Glutamatergic neuron (in vitro differentiated cells): ENCODE measurements around the gene MIS18A. TPM values are rescaled to one million over a fixed set of nuclear protein-coding genes. Genes with fewer than 3 reads are reported as not detected.
"Not testable (repeated sequence)": the region's sequence is repeated elsewhere in the genome, so short reads cannot be mapped to it uniquely, and the experiment has no call there.

Experiments
- DNase-seq: peaks from one replicate; pipeline ENCODE4 v3.0.0; 2022
- H3K27ac Mint-ChIP-seq: one replicate; pipeline ENCODE4 v1.8.0; 2020; ENCODE audit warnings: mild to moderate bottlenecking, mixed read lengths, inconsistent platforms; ENCODE audit not compliant: unreplicated experiment
- H3K27me3 Mint-ChIP-seq: one replicate; pipeline ENCODE4 v1.8.0; 2020; ENCODE audit warnings: mild to moderate bottlenecking, moderate library complexity, mixed read lengths, inconsistent platforms; ENCODE audit not compliant: unreplicated experiment
- H3K36me3 Mint-ChIP-seq: one replicate; pipeline ENCODE4 v1.8.0; 2020; ENCODE audit warnings: mild to moderate bottlenecking, mixed read lengths, inconsistent platforms; ENCODE audit not compliant: unreplicated experiment
- H3K4me1 Mint-ChIP-seq: one replicate; pipeline ENCODE4 v1.8.0; 2020; ENCODE audit warnings: mild to moderate bottlenecking, low read depth, mixed read lengths, inconsistent platforms; ENCODE audit not compliant: unreplicated experiment
- H3K4me3 Mint-ChIP-seq: one replicate; pipeline ENCODE4 v1.8.0; 2020; ENCODE audit warnings: mild to moderate bottlenecking, mixed read lengths, inconsistent platforms; ENCODE audit not compliant: unreplicated experiment
- H3K9me3 Mint-ChIP-seq: one replicate; pipeline ENCODE4 v1.8.0; 2020; ENCODE audit warnings: mild to moderate bottlenecking, moderate library complexity, mixed read lengths, inconsistent platforms; ENCODE audit not compliant: unreplicated experiment
- total RNA-seq: library from RNA; stranded (reverse); fragmentation: NEBNext Ultra II Directional; extraction: Animal tissue kit (Norgen Biotek cat#: 25700); gene quantifications from one replicate; pipeline ENCODE4 v1.2.1, GENCODE V29; 2021; ENCODE audit not compliant: unreplicated experiment
- TF ChIP-seq, protein P1 (sequence below): fragments of 200-600 bp; sonication (generic); IDR thresholded peaks from one replicate; pipeline ENCODE4 v1.5.0; 2021; ENCODE audit not compliant: partially characterized antibody, unreplicated experiment

Gene MIS18A
- total RNA-seq, 1 donor from 2014 or later = 12.6 TPM

DNA sequence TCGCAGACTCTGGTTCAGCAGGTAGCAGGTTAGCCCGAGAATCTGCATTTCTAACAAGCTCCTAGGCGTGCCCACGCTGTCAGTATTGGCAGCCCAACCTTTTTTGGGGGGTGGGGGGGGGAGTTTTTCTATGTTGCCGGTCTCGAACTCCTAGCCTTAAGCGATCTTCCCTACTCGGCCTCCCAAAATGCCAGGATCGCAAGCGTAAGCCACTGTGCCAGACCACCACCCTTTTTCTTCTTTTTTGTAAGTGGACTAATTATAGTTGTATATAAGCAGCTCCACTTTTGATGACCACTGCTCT lies 480 bp upstream of the MIS18A start:
- peak overlapping the region; percentile 97 for H3K4me3 Mint-ChIP-seq
- peak overlapping the region; percentile 95 for H3K27ac Mint-ChIP-seq
- TF ChIP-seq, protein P1, sequence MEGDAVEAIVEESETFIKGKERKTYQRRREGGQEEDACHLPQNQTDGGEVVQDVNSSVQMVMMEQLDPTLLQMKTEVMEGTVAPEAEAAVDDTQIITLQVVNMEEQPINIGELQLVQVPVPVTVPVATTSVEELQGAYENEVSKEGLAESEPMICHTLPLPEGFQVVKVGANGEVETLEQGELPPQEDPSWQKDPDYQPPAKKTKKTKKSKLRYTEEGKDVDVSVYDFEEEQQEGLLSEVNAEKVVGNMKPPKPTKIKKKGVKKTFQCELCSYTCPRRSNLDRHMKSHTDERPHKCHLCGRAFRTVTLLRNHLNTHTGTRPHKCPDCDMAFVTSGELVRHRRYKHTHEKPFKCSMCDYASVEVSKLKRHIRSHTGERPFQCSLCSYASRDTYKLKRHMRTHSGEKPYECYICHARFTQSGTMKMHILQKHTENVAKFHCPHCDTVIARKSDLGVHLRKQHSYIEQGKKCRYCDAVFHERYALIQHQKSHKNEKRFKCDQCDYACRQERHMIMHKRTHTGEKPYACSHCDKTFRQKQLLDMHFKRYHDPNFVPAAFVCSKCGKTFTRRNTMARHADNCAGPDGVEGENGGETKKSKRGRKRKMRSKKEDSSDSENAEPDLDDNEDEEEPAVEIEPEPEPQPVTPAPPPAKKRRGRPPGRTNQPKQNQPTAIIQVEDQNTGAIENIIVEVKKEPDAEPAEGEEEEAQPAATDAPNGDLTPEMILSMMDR = no peak

DNA sequence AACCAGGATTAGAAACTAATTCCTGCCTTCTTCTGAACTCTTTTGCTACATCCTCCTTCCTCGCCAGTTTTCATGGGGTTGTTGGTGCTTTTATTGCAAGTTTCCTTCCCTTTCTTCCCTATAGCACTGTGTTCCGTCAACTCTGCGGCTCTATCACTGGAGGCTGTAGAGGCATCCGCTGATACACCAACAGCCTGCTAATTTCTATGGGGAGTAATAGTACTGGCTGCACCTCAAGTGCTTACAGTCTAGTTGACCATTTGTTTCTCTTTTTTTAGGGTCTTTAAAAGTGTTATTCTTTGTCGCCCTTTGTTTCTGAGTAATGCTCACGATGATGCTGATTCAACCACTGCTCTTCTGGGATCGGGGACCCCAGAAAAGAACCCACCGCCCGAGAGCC lies 746 bp downstream of the MIS18A start:
- H3K27ac Mint-ChIP-seq = peak overlapping the region; percentile 69
- peaks cover 4% of the 10 kb centered on the region for H3K36me3 Mint-ChIP-seq
- H3K4me1 Mint-ChIP-seq = peaks cover 3% of the 10 kb centered on the region

More for the DNA sequence above, 480 bp upstream of the MIS18A start:
- DNase-seq = no peak
- H3K4me1 Mint-ChIP-seq = peaks cover 3% of the 10 kb centered on the region
- peaks cover 8% of the 10 kb centered on the region for H3K9me3 Mint-ChIP-seq
- H3K36me3 Mint-ChIP-seq = peaks cover 4% of the 10 kb centered on the region
- peaks cover 3% of the 10 kb centered on the region for H3K27me3 Mint-ChIP-seq

DNA sequence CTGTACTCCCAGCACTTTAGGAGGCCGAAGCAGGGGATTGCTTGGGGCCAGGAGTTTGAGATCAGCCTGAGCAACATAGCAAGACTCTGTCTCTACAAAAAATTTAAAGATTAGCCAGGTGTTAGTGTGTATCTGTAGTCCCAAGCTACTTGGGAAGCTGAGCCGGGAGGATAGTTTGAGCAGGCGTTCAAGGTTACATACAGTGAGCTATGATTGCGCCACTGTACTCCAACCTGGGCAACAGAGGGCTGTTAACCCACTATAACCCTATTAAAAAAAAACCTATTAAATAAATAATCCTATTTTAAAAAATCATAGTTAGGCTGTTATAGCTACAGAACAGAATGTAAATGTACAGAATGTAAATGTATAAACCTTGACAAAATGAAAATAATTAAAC lies 2.2 kb downstream of the MIS18A start:
- Mint-ChIP-seq H3K4me3 (no peak overlapping the region), H3K9me3 (peaks cover 8% of the 10 kb centered on the region), H3K27me3 (peaks cover 3% of the 10 kb centered on the region), H3K27ac (no peak overlapping the region), H3K36me3 (no peaks in the 10 kb centered on the region), H3K4me1 (peaks cover 3% of the 10 kb centered on the region)
- TF ChIP-seq, protein P1 = no peak
- no peak for DNase-seq

More for the DNA sequence above, 746 bp downstream of the MIS18A start:
- DNase-seq = no peak
- TF ChIP-seq, protein P1 = no peak
- Mint-ChIP-seq H3K4me3 (peak overlapping the region; percentile 97), H3K27me3 (peaks cover 3% of the 10 kb centered on the region), H3K9me3 (peaks cover 8% of the 10 kb centered on the region)

DNA sequence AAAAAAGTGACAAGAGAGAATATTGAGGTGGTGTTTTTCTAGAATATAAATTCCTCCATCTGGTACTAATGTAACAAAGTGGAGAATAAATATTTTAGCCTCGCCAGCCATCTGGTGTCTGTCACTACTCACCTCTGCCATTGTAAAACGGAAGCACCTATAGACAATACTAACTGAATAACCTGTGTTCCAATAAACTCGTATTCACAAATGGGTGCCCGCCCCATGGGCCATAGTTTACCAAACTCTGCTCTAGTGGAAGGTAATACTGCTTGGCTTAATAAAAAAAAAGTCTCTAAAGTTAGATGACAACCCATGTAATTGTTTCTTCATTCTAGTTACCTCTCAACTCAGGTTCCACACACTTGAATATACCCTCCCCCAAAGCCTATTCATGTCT lies 8.1 kb downstream of the MIS18A start:
- no peaks in the 10 kb centered on the region for H3K27me3 Mint-ChIP-seq
- no peaks in the 10 kb centered on the region for H3K9me3 Mint-ChIP-seq
- TF ChIP-seq, protein P1 = no peak
- H3K4me3 Mint-ChIP-seq = no peak overlapping the region
- H3K4me1 Mint-ChIP-seq = no peaks in the 10 kb centered on the region
- no peaks in the 10 kb centered on the region for H3K36me3 Mint-ChIP-seq
- no peak overlapping the region for H3K27ac Mint-ChIP-seq
- no peak for DNase-seq

DNA sequence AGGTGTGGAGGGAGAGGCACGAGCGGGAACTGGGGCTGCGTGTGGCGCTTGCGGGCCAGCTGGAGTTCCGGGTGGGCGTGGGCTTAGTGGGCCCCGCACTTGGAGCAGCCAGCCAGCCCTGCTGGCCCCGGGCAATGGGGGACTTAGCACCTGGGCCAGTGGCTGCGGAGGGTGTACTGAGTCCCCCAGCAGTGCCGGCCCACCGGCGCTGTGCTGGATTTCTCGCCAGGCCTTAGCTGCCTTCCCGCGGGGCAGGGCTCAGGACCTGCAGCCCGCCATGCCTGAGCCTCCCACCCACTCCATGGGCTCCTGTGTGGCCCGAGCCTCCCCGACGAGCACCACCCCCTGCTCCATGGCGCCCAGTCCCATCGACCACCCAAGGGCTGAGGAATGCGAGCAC lies 13.5 kb downstream of the MIS18A start:
- not testable (repeated sequence) for H3K4me3 Mint-ChIP-seq, H3K27ac Mint-ChIP-seq, H3K36me3 Mint-ChIP-seq, H3K9me3 Mint-ChIP-seq, H3K27me3 Mint-ChIP-seq, H3K4me1 Mint-ChIP-seq, DNase-seq

DNA sequence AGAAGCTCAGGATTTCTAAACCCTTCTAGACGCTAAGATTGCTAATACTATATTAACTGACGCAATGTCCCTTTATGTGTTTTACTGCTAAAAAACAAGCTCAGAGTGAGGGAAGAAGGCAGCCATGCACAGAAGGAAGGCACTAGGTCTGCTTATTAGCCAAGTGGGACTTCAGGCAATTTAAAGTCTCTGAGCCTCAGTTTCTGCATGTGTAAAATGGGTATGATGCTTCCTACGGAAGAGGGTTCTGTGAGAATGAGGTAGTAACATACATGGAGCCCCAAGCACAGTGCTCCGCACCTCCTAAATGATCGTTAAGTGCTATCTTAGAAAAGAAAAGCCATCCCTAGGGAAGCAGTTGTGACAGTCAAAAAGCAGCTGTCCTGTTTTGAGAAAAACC lies 16.9 kb downstream of the MIS18A start:
- Mint-ChIP-seq H3K4me3 (no peak overlapping the region), H3K9me3 (no peaks in the 10 kb centered on the region), H3K36me3 (no peaks in the 10 kb centered on the region), H3K27ac (no peak overlapping the region), H3K27me3 (no peaks in the 10 kb centered on the region), H3K4me1 (peaks cover 2% of the 10 kb centered on the region)
- TF ChIP-seq, protein P1 = no peak
- DNase-seq = no peak
